ENCODE results near the gene PROSER2.

DNA sequence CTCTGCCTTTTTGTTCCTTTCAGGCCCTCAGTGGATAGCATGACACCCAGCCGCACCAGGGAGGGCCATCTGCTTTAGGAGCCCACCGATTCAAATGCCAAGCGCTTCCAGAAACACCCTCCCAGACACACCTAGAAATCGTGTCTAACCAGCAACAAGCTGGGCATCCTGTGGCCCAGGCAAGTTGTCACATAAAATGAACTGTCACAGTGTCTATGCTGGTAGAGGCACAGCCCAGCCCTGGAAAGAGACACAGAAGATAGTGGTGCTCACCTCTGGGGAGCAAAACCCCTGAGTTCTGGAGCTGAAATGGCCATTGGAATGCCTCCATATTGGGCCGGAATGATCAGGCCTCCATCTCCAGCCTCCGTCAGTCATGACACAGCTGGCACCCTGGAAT lies 42.0 kb upstream of the PROSER2 start:
- TF ChIP-seq, protein P1, sequence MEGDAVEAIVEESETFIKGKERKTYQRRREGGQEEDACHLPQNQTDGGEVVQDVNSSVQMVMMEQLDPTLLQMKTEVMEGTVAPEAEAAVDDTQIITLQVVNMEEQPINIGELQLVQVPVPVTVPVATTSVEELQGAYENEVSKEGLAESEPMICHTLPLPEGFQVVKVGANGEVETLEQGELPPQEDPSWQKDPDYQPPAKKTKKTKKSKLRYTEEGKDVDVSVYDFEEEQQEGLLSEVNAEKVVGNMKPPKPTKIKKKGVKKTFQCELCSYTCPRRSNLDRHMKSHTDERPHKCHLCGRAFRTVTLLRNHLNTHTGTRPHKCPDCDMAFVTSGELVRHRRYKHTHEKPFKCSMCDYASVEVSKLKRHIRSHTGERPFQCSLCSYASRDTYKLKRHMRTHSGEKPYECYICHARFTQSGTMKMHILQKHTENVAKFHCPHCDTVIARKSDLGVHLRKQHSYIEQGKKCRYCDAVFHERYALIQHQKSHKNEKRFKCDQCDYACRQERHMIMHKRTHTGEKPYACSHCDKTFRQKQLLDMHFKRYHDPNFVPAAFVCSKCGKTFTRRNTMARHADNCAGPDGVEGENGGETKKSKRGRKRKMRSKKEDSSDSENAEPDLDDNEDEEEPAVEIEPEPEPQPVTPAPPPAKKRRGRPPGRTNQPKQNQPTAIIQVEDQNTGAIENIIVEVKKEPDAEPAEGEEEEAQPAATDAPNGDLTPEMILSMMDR (IDR thresholded peaks at IDR 0.05 in 8 of 11, conservative IDR thresholded peaks at IDR 0.05 in 3 of 11), result no peak
- TF ChIP-seq POLR2A (IDR thresholded peaks at IDR 0.05), result no peak
- TF ChIP-seq POLR2AphosphoS5 (IDR thresholded peaks at IDR 0.05), result no peak

Data from spleen (tissue), 7 donors.